Activated CD4-positive, CD25-positive, alpha-beta regulatory T cell treated with anti-CD3 and anti-CD28 coated beads, Interleukin-2, amount 50 U/mL, for 24 hours (primary cell): ENCODE measurements around the gene APCDD1L.

ENCODE experiments used
- ATAC-seq, 2 donors: fragments of 150-1000 bp; cut with Tn5 transposase; one replicate each; pipeline ENCODE4 v1.10.0; 2021; ENCODE audit warnings: mild to moderate bottlenecking in 1 of 2, moderate library complexity in 1 of 2

Gene APCDD1L

DNA sequence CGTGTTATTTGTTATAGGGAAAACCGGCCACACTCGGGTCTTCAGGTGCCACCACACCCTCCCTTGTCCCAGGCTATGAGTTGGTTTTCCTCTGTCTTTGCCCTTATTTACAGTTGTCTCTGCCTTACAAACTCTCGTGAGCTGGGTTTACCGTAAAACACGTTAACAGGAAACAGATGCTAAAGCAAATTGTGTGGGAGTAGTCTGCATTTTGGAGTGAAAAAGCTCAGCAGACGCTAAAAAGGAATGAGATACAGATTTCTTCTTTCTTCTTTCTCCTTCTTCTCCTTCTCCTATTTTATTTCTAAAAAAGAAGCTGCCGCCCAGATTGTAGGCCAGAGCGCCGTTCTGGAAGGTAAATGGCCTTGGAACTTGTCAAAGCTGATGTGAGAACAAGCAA, 51.9 kb downstream of the APCDD1L start:
- ATAC-seq = no peak

DNA sequence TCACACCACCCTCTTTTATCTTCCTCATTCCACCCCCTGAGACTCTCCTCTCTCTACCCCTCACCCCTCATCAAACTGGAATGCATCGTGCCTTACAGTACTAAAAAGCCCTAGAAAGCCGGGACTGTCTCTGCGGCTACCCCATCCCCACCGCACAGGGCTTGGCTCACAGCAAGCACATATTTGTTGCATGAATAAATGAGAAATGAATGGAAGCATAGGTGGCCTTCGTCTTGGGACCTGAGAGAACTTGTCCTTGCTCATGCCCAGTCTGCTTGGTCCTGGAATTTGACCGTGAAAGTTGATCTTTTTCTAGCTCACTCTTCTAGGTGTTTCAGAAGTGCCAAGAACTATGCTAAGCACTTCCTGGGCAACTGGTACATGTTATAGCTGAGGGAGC, 53.3 kb downstream of the APCDD1L start:
- ATAC-seq = no peak

DNA sequence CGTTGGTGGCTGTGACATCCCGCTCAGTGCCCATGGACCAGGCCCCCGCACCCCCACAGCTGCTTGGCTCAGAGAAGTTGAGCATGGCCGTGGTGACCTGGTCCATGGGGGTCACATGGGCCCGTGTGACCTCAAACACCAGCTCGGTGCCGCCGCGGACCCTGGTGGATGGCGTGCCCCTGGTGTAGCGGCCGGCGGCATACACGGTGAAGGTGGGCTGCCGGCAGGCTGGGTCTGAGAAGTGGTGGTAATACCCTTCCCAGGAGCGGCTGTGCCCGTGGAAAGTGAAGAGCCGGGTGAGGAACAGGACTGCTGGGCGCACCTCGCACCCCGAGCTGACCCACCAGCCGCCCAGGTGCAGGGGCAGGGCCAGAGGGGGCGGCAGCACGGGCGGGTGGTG, 54.1 kb downstream of the APCDD1L start:
- no peak for ATAC-seq

DNA sequence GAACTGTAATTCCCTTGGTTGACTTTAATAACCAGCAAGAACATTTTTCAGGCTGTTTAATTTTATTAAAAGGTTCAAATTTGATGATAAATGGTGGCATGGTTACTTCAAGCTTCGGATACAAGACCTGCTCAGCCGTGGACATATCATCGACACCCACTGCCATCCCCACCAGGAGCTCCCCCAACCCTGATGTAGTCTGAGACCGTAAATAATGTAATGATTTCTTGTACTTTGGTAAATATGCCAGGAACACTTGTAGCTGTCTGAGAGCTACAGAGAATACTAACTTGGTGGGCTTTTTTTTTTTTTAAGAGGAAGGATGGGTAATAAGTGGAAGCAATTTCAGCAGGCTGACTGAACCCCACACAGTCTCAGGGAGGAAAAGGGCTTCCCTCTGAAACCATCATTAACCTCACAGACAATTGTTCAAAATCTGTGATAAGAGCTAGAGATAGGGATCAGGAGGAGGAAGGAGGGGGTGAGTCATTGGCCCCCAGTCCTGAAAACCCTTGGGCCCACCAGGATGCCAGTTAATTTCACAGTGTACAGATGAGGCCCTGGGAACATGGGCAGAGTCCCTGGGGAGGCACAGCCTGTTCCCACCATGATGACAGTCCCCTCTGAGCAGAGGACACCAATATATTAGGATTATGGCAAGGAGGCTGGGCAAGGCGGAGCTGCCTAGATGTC, 56.0 kb downstream of the APCDD1L start:
- ATAC-seq = no peak

DNA sequence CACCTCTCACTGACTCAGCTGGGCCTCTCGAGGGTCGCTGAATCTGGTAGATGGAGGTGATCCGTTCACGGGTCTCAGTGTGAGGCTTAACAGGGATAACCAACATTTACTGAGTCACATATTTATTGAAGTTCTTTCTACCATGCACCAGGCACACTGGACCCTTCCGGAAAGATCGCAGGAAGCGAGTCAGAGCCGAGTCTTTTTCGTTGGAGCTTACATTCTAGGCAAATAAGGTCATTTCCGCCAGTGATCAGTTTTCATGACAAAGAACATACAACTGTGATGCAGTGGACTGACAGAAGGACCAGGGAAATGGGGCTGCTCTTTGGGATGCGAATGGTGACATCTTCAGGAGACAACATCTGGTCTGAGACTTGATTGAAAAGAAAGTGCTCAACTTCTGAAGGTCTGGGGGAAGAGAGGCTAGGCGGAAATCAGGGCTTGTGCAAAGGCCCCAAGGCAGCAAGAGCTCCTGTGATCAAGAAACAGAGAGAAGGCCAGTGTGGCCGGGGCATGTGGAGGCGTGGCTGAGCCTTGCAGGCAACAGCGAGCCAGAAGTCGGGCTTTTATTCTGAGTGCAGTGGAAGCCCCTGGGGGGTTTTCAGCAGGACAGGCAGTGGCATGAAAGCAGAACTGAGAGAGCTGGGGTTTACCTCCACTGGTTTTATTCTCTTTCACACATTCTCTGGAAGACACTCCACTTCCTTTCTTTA, 56.7 kb downstream of the APCDD1L start:
- peak; percentile 67 to 69 for ATAC-seq

DNA sequence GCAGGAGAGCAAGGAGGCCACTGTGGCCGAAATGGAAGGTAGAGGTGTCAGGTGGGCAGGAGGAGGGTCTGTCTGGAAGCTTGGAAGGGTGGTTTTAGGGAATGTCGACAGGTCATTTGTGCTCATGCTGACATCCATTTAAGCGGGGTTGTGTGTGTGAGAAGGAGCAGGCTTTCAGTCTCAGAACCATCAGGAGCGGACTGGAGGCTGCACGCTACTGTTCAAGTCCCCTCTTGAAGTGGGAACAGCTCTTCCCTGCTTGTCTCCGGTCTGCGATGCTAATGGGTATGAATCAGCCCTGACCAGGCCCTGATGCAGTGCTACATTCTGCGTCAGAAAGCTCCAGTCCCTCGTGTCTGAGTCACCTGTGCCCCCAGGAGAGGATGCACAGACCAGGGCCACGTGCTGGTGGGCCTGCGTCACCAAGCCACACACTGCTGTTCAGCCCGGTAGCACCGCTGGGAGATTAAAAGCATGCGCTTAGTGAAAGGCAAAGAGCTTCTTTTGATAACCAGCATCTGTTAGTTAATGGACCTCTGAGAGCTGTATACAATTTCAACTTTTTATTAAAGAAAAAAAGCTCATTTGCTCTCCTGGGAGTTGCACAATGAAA, 58.0 kb downstream of the APCDD1L start:
- no peak for ATAC-seq

DNA sequence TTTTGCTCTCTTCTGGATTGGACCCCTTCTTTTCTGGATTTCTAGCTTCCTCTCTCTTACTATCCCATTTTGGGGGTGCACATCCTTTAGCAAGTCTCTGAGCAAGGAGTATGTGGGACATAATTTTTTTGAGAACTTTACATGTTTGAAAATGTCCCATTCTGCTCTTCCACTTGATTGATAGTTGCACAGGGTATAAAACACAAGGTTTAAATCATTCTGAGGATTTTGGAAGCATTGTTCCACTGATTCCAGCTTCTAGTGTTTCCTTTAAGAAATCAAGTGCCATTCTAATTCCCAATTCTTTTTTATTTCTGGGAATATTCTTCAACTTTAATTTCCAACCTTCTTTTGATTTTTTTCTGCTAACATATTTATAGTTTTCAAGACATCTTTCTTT, 60.7 kb downstream of the APCDD1L start:
- no peak for ATAC-seq

DNA sequence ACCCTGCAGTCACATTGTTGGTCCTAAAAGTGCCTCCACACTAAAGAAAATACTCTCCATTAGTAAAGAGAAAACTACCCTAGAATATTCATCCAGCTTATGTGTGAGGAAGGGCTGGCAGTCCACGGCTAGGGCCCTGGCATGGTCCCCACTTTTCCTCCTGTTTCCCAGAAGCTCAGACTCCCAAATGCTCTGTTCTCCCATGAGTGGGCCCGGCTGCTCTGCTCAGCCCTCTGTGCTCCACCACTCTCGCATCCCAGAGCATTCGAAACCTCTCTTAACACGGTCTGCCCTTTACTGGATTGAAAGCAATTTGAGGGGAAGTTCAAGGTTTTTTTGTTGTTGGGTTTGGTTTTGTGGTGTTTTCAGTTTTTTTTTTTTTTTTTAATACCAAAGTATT, 61.8 kb downstream of the APCDD1L start:
- ATAC-seq = no peak

DNA sequence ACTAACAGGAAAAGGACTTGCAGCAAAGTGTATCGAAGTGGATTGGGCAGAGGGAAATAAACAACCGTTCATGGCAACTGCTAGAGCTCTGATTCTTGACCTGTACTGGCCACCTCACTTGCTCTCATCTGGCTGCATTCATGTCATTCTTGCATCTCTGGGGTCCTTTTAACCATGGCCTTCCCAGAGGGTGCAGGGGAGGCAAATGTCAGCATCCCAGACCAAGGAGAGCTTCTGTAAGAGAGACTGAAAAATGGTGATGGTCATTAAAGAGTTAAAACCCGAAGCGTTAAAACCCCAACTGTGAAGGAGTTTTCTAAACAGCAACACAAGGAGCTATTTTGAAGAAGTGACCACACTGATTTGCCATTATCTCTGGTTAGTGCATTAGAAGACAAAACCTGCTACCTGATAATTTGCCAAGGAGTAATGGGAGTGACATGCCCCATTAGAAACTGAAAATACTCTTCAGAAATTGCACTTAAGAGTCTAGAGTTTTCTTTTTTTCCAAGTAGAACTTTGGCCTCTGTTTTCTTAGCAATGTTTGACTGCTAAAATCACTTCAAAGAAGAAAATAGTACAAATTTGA, 62.4 kb downstream of the APCDD1L start:
- no peak for ATAC-seq

DNA sequence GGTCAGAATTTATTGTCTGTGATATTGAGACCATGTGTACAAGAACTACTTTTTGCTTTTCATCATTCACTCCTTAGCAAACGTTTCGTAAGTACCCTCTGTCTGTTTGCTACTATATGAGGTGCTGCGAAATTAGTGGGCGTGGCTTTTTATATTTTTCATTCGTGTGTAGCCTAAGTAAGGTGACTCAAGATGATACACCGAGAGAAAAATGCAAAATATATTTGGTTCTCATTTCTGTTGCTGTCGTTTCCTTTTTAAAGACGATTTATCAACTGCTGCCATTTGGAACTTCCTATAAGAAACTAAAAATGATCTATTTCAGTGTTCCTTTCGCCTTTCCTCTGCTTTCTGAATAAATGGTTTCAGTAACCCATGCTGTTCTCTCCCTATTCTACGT, 64.9 kb downstream of the APCDD1L start:
- ATAC-seq = no peak

DNA sequence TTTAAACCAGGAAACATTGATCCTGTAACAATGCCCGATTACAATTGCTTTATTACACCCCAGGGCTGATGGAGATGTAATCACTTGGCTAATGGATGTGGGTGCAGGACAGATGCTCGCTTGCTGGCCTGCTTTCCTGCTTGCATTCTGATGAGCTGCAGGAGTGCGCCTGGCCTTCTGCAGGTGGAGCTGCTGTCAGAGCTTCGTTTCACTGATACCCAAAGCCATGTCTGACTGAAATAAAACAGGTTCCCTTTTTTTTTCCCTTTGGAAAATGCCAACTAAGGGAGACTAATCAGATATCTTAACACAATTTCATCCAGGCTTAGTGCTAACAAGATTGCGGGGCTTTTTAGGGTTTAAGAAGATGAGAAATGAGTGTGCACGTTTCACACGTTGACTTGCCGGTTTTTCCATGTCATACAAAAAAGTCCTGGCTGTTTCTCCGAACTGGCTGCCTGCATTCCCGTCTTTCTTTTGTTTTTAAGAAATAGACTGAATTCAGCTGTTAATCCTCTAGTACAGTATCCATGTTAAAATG, 65.4 kb downstream of the APCDD1L start:
- ATAC-seq = no peak

DNA sequence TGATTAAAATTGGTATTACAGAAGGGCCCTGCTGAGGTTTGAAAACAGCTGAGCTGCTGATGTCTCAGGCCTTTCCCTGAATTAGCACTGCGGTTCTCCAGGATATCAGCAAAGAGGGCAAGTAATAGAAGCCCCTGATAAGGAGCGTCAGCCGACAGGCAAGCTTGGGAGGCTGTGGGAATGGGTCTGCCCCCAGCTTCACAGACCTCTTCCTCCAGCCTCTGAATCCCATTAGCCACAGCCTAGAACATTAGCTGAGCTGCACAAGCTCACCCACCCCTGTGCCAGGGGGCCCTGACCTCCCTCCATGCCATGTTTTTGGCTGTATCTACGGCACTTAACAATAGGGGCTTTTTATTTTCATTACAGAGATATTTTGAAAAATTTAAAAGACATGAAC, 66.2 kb downstream of the APCDD1L start:
- no peak for ATAC-seq

DNA sequence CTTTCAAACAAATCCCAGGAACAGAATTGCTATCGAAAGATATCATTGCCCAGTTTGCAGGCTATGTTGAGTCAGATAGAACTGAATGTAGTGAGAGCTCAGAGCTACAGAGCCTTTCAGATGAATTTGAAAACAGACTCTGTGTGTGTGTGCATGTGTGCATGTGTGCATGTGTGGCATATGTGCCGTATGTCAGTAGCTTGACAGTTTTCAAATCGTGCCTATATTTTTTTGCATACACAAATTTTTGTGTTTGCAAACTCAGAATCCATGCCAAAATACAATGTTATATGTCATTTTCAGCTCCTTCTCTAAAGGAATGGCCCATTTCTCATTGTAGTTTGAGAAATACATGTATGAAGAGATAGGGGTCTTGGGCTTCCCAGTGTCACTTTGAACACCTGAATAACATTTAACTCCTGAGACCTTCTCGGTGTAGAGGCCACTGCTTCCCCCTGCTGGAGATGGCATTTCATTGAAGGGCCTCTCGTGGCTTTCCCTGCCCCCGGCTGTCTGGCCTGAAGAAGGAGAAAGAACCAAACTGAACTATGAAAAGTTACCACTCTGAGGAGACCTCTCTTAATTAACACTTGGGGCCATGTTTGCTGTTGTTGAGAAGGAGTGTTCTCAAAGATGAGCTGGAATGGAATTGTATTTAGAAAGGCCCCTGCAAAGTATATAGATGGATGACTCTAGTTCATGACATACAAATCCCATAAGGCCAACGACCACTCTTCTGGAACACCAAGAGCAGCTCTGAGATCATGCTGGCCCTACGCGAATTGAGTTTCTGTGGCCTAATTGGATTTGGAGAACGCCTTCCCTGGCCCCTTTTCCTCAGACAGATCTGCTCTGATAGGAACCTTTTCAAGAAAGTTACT, 67.4 kb downstream of the APCDD1L start:
- peak in 1 of 2 donors; percentile 55 for ATAC-seq

DNA sequence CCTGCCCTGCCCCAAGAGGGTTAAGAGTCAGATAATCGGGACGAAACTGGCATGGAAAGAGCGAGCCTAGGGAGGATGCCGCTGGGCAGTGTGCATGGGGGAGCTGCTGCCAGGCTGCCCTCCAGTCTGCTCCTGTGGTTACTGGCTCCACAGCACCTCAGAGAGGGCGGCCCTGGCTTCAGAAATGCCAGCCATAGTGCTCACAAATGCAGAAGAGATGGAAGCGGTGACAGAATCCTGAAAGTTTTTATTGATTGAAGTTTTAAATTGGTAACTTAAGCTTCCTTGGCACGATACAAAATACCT, 68.3 kb downstream of the APCDD1L start:
- ATAC-seq = no peak

DNA sequence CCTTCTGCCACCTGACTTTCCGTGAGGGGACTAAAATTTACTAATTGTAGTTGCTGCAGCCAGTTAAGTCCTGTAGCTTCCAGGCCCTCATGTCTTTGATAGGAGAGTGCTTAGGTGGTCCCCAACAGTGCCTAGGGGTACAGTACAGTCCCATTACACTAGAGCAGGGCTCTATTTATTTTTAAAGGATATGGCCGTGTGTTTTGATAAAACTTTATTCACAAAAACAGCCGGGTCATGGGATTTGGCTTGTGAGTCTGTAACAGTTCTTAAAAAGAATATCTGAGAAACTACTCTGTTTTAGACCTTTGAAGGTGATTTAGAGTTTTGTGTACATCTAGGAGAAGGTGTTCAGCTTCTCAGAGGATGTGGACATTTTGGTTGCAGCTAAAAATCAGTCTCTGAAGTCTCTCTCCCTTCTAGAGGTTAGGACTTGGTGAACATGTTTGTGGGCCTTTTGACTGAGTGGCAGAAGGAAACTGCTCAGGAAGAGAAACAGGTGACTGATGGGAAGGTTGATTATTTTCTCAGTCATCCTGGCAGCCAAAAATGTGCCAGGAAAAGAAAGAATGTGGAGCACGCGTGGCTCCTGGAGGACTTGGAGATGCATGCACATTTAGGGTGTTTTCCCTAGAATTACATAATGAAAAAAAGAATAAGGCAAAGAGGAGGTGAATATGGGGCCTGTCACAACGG, 68.8 kb downstream of the APCDD1L start:
- no peak for ATAC-seq

DNA sequence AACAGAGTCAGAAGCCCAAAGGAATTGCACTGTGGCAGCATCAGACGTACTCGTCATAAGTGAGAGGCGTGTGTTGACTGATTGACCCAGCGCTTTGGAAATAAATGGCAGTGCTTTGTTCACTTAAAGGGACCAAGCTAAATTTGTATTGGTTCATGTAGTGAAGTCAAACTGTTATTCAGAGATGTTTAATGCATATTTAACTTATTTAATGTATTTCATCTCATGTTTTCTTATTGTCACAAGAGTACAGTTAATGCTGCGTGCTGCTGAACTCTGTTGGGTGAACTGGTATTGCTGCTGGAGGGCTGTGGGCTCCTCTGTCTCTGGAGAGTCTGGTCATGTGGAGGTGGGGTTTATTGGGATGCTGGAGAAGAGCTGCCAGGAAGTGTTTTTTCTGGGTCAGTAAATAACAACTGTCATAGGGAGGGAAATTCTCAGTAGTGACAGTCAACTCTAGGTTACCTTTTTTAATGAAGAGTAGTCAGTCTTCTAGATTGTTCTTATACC, 70.4 kb downstream of the APCDD1L start:
- no peak for ATAC-seq

DNA sequence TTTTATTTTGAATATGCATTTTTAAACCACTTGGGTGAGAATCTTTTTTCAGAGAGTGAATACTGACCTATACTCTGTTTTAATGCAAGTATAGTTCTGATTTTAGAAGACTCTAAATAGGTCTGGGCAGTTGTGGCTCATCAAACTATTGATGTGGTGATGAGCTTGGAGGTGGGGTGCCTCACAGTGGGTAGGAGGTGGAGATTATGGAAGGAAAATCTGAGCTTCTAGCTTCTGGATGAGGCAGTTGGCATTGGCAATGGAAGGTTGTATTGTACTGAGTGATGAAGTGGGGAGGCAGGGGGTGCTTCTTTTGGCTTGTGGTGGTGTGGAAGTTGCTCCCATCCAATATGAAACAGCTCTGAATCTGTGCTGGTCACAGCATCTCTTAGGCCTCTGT, 73.5 kb downstream of the APCDD1L start:
- ATAC-seq = no peak

DNA sequence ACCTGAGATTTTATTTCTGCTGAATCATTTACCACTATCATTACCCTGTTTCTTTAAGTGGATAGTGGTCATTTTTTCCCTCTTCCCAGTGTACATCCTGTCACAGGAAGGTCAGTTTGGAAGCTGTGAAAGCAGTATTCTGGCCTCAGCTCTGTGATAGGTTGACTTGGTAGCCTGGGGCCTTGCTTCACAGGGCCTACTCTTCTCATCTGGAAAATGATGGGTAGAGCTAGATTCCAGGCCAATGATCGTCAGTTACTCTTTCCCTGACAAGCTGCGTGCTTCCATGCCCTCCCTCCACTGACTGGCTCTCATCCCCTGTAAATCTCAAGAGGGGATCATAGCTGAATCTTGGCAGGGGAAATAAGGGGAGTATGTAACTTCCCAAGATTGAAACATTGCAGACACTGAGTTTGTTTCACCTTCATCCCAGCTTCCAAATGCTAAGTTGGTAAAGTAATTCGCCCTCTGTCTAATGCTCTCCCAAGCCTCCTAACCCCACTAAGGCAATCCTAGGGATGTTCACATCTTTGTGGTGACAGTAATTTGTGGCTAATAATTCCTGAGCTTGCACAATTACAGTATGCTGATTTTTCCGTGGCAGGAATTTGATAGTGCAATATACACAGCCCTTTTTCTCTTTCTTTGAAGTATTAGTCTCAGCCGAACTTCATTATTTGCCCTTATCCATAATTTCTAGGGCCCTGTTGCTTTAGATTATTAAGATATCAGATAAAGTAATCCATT, 75.0 kb downstream of the APCDD1L start:
- no peak for ATAC-seq

DNA sequence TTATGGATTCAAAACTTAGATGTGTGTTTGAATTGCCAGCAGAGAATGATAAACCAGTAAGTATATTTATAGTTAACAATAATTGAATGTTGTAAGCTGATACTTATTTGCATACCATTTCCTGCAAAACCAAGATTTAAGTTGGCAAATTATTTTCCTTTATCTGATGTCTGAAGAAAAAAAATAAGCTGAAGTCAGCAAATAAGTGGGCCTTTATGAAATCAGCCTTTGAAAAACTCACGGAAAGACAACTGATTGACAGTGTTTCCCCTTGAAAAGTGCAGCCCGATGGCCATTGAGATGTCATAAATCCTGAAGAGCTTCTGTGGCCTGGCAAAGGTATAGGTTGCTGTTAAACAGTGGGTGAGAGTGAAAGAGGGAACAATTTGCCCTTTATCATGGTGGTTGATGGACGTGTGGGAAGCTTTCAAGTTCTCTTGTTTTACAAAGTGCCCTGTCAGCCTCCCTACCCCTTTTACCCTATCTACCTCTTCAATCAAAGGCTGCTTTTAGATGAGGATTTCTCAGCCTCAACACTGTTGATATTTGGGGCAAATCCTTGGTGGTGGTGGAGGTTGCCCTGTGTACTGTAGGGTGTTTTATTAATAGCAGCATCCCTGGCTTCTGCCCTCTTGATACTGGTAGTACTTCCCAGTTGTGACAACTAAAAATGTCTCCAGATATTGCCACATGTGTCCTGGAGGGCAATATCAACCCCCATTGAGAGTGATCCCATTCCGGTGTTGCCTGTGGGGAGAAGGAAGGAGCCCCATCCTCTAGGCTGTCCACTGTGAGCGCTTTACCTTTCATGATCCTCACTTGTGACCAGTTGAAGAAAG, 76.0 kb downstream of the APCDD1L start:
- ATAC-seq = no peak
